Caco-2 (cell line): ENCODE results near the gene SDSL. TPM values are rescaled to one million over a fixed set of nuclear protein-coding genes. Genes with fewer than 3 reads are reported as not detected.

Experiments used
- BruUV-seq: library from RNA; stranded (reverse); fragments of 400-500 nt; replicated peaks from 2 replicates; lab custom pipeline; 2021; lab: Mats Ljungman, UMichigan
- CTCF ChIA-PET: fragments of 300-600 bp; sonication (Branson Sonifier 250); formaldehyde crosslinking; loops from one replicate; lab custom pipeline; 2022; ENCODE audit warnings: antibody characterized with exemption; lab: Charles Lee
- POLR2A ChIA-PET: fragments of 300-600 bp; sonication (Branson Sonifier 250); formaldehyde crosslinking; loops from one replicate; lab custom pipeline; 2022; ENCODE audit warnings: antibody characterized with exemption; lab: Charles Lee
- DNase-seq, 2 experiments: peaks; one replicate each; pipeline versions ENCODE4 v3.0.0 to v3.0.0-alpha.2; 2020 to 2022
- H3K27me3 ChIP-seq: replicated peaks from 2 replicates; pipeline ENCODE4 v1.6.0; 2011; ENCODE audit warnings: low read length; ENCODE audit not compliant: control insufficient read depth, insufficient read depth
- H3K36me3 ChIP-seq: 2 replicates; pipeline ENCODE4 v1.5.1; 2011; ENCODE audit warnings: low read length; ENCODE audit not compliant: control insufficient read depth, insufficient read depth
- H3K4me1 ChIP-seq: fragments of 250-450 bp; sonication (Bioruptor Pico); 2 replicates; pipeline ENCODE4 v1.5.1; 2020; ENCODE audit warnings: mild to moderate bottlenecking
- H3K4me3 ChIP-seq: 2 replicates; pipeline ENCODE4 v1.5.1; 2011; ENCODE audit warnings: low read depth, mild to moderate bottlenecking, control low read depth, low read length
- H3K9me3 ChIP-seq: fragments of 250-450 bp; sonication (Bioruptor Pico); 2 replicates; pipeline ENCODE4 v1.5.1; 2020; ENCODE audit warnings: mild to moderate bottlenecking, moderate library complexity
- H3K27ac Mint-ChIP-seq: one replicate; pipeline ENCODE4 v1.8.0; 2022; ENCODE audit warnings: mixed read lengths; ENCODE audit not compliant: unreplicated experiment
- H3K27me3 Mint-ChIP-seq: one replicate; pipeline ENCODE4 v1.8.0; 2022; ENCODE audit warnings: mixed read lengths; ENCODE audit not compliant: insufficient read depth, unreplicated experiment
- H3K36me3 Mint-ChIP-seq: one replicate; pipeline ENCODE4 v1.8.0; 2022; ENCODE audit warnings: mild to moderate bottlenecking, mixed read lengths; ENCODE audit not compliant: insufficient read depth, unreplicated experiment
- H3K4me1 Mint-ChIP-seq: one replicate; pipeline ENCODE4 v1.8.0; 2022; ENCODE audit warnings: low read depth, mixed read lengths; ENCODE audit not compliant: unreplicated experiment
- H3K4me3 Mint-ChIP-seq: one replicate; pipeline ENCODE4 v1.8.0; 2022; ENCODE audit warnings: mild to moderate bottlenecking, moderate library complexity, mixed read lengths; ENCODE audit not compliant: unreplicated experiment
- H3K9me3 Mint-ChIP-seq: one replicate; pipeline ENCODE4 v1.8.0; 2022; ENCODE audit warnings: mixed read lengths; ENCODE audit not compliant: unreplicated experiment
- intact Hi-C: fragments of 100-400 bp; cut with micrococcal nuclease; formaldehyde crosslinking; loops from one replicate; pipeline ENCODE4 v1.10.0; 2022; ENCODE audit not compliant: unreplicated experiment
- total RNA-seq: library from RNA; stranded (reverse); gene quantifications from 2 replicates; pipeline ENCODE4 v1.2.3, GENCODE V29; 2022
- TF ChIP-seq, protein P1 (sequence below), 2 experiments: fragments of 200-600 bp in 1 of 2; IDR thresholded peaks; 1 replicate in 1 of 2; 2 replicates in 1 of 2; pipeline versions ENCODE4 v1.5.1 to v1.8.0; 2011 to 2022; ENCODE audit warnings: antibody characterized with exemption in 1 of 2, control low read depth in 1 of 2, inconsistent platforms in 1 of 2, low read depth in 1 of 2, low read length in 1 of 2, mild to moderate bottlenecking in 1 of 2, moderate library complexity in 1 of 2; ENCODE audit not compliant: insufficient read depth in 1 of 2, severe bottlenecking in 1 of 2, unreplicated experiment in 1 of 2

The SDSL gene
- total RNA-seq, 1 experiment from 2014 or later = 4.5 TPM

DNA sequence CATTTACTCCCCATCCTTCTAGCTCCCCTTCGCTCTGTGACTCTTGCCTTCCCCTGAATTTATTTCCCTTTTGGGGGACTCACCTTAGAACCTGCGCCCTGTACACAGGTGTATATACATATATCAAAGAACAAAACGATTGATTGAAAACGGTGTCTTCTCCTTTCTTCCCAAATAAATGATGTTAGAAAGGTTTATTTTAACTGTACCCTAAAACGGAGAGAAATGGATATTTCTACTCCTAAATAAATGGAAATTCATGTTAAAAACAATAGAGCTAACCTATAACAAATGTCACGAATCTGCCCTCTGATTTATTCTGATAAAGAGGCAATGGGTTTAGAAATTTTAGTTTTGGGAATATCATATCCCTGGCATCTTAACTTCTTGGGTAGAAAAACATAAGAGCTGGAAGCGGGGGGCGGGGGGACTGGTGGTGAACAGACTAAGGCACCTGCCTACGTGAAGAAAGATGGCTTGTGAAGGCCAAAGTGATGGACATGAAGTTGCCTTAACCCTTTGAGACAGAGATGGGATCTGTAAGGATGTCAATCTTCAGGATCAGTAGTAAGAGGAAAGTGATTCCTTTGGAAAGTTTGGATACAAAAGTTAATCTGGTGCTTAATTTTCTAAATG lies 58.3 kb downstream of the SDSL start:
- intact Hi-C loops = no loop called here
- Mint-ChIP-seq H3K9me3 (no peaks in the 10 kb centered on the region), H3K4me3 (no peak overlapping the region), H3K36me3 (no peaks in the 10 kb centered on the region), H3K27me3 (peaks cover 30% of the 10 kb centered on the region), H3K4me1 (no peaks in the 10 kb centered on the region), H3K27ac (no peak overlapping the region)
- H3K27me3 ChIP-seq = no peaks in the 10 kb centered on the region; the same call in 1 of the 2 replicates
- ChIA-PET CTCF (no interaction called here), POLR2A (no interaction called here)
- BruUV-seq = no TSS peak
- no peaks in the 10 kb centered on the region for H3K36me3 ChIP-seq
- DNase-seq = no peak
- H3K4me3 ChIP-seq = no peak overlapping the region
- H3K9me3 ChIP-seq = peaks cover 4% of the 10 kb centered on the region; the same call in 1 of the 2 replicates
- H3K4me1 ChIP-seq = no peaks in the 10 kb centered on the region
- TF ChIP-seq, protein P1, sequence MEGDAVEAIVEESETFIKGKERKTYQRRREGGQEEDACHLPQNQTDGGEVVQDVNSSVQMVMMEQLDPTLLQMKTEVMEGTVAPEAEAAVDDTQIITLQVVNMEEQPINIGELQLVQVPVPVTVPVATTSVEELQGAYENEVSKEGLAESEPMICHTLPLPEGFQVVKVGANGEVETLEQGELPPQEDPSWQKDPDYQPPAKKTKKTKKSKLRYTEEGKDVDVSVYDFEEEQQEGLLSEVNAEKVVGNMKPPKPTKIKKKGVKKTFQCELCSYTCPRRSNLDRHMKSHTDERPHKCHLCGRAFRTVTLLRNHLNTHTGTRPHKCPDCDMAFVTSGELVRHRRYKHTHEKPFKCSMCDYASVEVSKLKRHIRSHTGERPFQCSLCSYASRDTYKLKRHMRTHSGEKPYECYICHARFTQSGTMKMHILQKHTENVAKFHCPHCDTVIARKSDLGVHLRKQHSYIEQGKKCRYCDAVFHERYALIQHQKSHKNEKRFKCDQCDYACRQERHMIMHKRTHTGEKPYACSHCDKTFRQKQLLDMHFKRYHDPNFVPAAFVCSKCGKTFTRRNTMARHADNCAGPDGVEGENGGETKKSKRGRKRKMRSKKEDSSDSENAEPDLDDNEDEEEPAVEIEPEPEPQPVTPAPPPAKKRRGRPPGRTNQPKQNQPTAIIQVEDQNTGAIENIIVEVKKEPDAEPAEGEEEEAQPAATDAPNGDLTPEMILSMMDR (IDR thresholded peaks at IDR 0.05; ENCODE audit: insufficient read depth in 1 of 2, low read depth in 1 of 2, low read length in 1 of 2, severe bottlenecking in 1 of 2, unreplicated experiment in 1 of 2) = no peak

DNA sequence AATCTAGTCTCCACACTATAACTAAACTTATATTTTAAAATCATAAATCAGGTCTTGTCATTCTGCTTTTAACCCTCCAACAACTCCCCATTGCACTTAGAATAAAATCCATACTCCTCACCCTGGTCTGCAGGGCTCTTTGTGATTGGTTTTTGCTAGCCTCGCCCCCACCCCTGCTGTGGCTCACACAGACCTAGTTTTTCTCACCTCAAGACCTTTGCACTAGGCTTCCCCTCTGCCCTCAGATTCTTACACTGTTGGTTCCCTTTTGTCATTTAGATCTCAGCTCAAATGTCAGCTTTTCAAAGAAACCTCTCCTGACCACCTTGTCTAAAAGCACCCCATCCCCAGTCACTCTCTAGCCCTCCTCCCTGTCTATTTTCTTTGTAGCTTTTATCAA lies 60.2 kb downstream of the SDSL start:
- H3K9me3 ChIP-seq = peaks cover 4% of the 10 kb centered on the region; the same call in 1 of the 2 replicates
- TF ChIP-seq, protein P1 (IDR thresholded peaks at IDR 0.05; ENCODE audit: insufficient read depth in 1 of 2, low read depth in 1 of 2, low read length in 1 of 2, severe bottlenecking in 1 of 2, unreplicated experiment in 1 of 2) = no peak
- no peaks in the 10 kb centered on the region for H3K36me3 ChIP-seq
- Mint-ChIP-seq H3K4me3 (no peak overlapping the region), H3K27me3 (peaks cover 38% of the 10 kb centered on the region), H3K4me1 (no peaks in the 10 kb centered on the region), H3K36me3 (no peaks in the 10 kb centered on the region), H3K27ac (no peak overlapping the region), H3K9me3 (no peaks in the 10 kb centered on the region)
- ChIA-PET POLR2A (no interaction called here), CTCF (no interaction called here)
- intact Hi-C loops = no loop called here
- no peak overlapping the region for H3K4me3 ChIP-seq
- DNase-seq = no peak
- BruUV-seq = no TSS peak
- H3K27me3 ChIP-seq = no peaks in the 10 kb centered on the region; the same call in 1 of the 2 replicates
- no peaks in the 10 kb centered on the region for H3K4me1 ChIP-seq

DNA sequence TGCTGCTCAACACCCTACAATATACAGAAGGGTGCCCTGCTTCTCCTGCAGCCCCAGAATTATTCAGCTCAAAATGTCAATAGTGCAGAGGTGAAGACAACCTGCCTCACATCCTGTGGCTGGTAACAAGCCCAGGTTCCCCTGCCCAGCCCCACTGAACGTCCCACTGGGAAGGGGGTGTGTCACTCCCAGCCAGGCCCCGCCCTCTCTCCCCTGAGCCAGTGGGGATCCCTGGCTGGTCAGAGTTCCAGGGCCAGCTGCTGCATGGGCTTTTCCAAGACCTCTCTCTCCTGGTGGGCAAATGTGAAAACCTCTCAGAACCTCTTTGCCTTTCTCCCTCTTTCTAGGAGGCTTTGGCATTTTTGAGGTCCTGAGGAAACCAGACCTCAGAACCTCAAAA lies 63.1 kb downstream of the SDSL start:
- no peak for DNase-seq
- intact Hi-C loops = no loop called here
- no peak overlapping the region for H3K27ac Mint-ChIP-seq
- ChIA-PET CTCF (interaction anchor here (0.5 kb wide), 1 partner anchor 1104 kb away, joined by 5 read pairs; no protein-coding TSS in a partner anchor), POLR2A (no interaction called here)
- BruUV-seq = no TSS peak
- Histone ChIP-seq H3K4me1 (no peaks in the 10 kb centered on the region), H3K27me3 (no peaks in the 10 kb centered on the region; the same call in 1 of the 2 replicates), H3K4me3 (no peak overlapping the region), H3K9me3 (no peaks in the 10 kb centered on the region), H3K36me3 (no peaks in the 10 kb centered on the region)
- TF ChIP-seq, protein P1 (IDR thresholded peaks at IDR 0.05; ENCODE audit: insufficient read depth in 1 of 2, low read depth in 1 of 2, low read length in 1 of 2, severe bottlenecking in 1 of 2, unreplicated experiment in 1 of 2) = no peak
- H3K9me3 Mint-ChIP-seq = no peaks in the 10 kb centered on the region
- H3K4me1 Mint-ChIP-seq = no peaks in the 10 kb centered on the region
- no peak overlapping the region for H3K4me3 Mint-ChIP-seq
- no peaks in the 10 kb centered on the region for H3K36me3 Mint-ChIP-seq
- H3K27me3 Mint-ChIP-seq = peaks cover 33% of the 10 kb centered on the region
